PC-9 (cell line): ENCODE data around the gene TTC24.

Experiments
- CTCF ChIP-seq: fragments of 200-600 bp; sonication (generic); conservative IDR thresholded peaks from 2 replicates; pipeline ENCODE4 v1.6.1; 2017; ENCODE audit warnings: mixed run types, antibody characterized with exemption, mild to moderate bottlenecking, moderate library complexity
- EZH2 ChIP-seq: fragments of 200-600 bp; sonication (generic); IDR thresholded peaks from 2 replicates; pipeline ENCODE4 v1.8.0; 2017; ENCODE audit warnings: antibody characterized with exemption, low read depth

- TF ChIP-seq EZH2 (no peak), CTCF (no peak)
Observed at GRCh38 chr1:156616463-156616862, 36.9 kb downstream of the TTC24 start.
